Endothelial cell of umbilical vein (primary cell): Measurements from ENCODE around the gene STRIT1.

Source experiments
- EZH2 ChIP-seq: IDR thresholded peaks from 2 replicates; pipeline ENCODE4 v1.6.1; 2012; ENCODE audit warnings: borderline replicate concordance, low read depth, mild to moderate bottlenecking, moderate library complexity, low read length, inconsistent platforms; ENCODE audit not compliant: severe bottlenecking
- FOS ChIP-seq: IDR thresholded peaks from 2 replicates; pipeline ENCODE4 v1.6.1; 2011; ENCODE audit warnings: mild to moderate bottlenecking, low read length, moderate library complexity, borderline replicate concordance; ENCODE audit not compliant: insufficient read depth
- MAX ChIP-seq: IDR thresholded peaks from 2 replicates; pipeline ENCODE4 v1.6.1; 2011; ENCODE audit not compliant: insufficient read depth, insufficient read length
- POLR2A ChIP-seq: IDR thresholded peaks from 2 replicates; pipeline ENCODE4 v1.6.1; 2012; ENCODE audit warnings: low read depth, mild to moderate bottlenecking, control low read depth, low read length
- POLR2AphosphoS5 ChIP-seq: IDR thresholded peaks from 2 replicates; pipeline ENCODE4 v1.6.1; 2012; ENCODE audit warnings: low read depth, mild to moderate bottlenecking, control low read depth, low read length, moderate library complexity; ENCODE audit not compliant: insufficient read depth
- TF ChIP-seq, protein P1 (sequence below), 2 donors: IDR thresholded peaks; 1 replicate in 1 of 2; 2 replicates in 1 of 2; pipeline ENCODE4 v1.5.1; 2011; ENCODE audit warnings: low read length in 2 of 2, mild to moderate bottlenecking in 2 of 2, moderate library complexity in 2 of 2, control low read depth in 1 of 2, inconsistent platforms in 1 of 2, low read depth in 1 of 2; ENCODE audit not compliant: insufficient read depth in 1 of 2; ENCODE audit errors: extremely low read depth in 1 of 2

DNA sequence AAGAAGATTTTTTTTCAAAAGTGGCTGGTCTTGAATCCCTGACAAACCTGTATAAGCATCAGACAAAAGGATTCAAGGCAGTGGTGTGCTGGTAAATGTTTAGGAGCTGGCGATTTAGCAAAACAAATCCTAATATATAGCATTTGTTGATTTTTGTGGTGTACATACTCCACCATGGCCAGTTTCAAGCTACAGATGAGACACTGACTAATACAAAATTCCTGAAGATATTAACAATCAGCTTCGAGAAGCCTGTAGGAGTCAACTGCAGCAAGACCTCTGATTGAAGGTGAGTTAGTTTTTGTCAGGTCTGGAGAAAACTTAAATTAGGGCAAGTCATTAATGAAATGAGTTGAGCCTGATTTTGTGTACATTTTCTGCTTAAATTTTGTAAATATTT, 6.7 kb downstream of the STRIT1 start:
- TF ChIP-seq, protein P1, sequence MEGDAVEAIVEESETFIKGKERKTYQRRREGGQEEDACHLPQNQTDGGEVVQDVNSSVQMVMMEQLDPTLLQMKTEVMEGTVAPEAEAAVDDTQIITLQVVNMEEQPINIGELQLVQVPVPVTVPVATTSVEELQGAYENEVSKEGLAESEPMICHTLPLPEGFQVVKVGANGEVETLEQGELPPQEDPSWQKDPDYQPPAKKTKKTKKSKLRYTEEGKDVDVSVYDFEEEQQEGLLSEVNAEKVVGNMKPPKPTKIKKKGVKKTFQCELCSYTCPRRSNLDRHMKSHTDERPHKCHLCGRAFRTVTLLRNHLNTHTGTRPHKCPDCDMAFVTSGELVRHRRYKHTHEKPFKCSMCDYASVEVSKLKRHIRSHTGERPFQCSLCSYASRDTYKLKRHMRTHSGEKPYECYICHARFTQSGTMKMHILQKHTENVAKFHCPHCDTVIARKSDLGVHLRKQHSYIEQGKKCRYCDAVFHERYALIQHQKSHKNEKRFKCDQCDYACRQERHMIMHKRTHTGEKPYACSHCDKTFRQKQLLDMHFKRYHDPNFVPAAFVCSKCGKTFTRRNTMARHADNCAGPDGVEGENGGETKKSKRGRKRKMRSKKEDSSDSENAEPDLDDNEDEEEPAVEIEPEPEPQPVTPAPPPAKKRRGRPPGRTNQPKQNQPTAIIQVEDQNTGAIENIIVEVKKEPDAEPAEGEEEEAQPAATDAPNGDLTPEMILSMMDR (IDR thresholded peaks at IDR 0.05; ENCODE audit: extremely low read depth in 1 of 2, insufficient read depth in 1 of 2, low read depth in 1 of 2, low read length in 2 of 2): no peak
- TF ChIP-seq EZH2 (no peak), POLR2A (no peak), POLR2AphosphoS5 (no peak), FOS (no peak), MAX (no peak)
